Mesothelial cell of epicardium (in vitro differentiated cells): Measurements from ENCODE around the gene SLC39A12. TPM values are rescaled to one million over a fixed set of nuclear protein-coding genes. Genes with fewer than 3 reads are reported as not detected.

ENCODE experiments used
- DNase-seq, 2 experiments: peaks; one replicate each; pipeline ENCODE4 v3.0.0; 2021; ENCODE audit warnings: low spot score in 2 of 2; ENCODE audit not compliant: unreplicated experiment in 2 of 2
- H3K27ac Mint-ChIP-seq: 2 replicates; pipeline ENCODE4 v1.8.0; 2021; ENCODE audit warnings: mixed read lengths
- H3K27me3 Mint-ChIP-seq: 2 replicates; pipeline ENCODE4 v1.8.0; 2021; ENCODE audit warnings: low read depth, mixed read lengths
- H3K36me3 Mint-ChIP-seq: 2 replicates; pipeline ENCODE4 v1.8.0; 2021; ENCODE audit warnings: mixed read lengths
- H3K4me1 Mint-ChIP-seq: 2 replicates; pipeline ENCODE4 v1.8.0; 2021; ENCODE audit warnings: mixed read lengths
- H3K4me3 Mint-ChIP-seq: 2 replicates; pipeline ENCODE4 v1.8.0; 2021; ENCODE audit warnings: mild to moderate bottlenecking, moderate library complexity, mixed read lengths
- H3K9me3 Mint-ChIP-seq: 2 replicates; pipeline ENCODE4 v1.8.0; 2021; ENCODE audit warnings: mixed read lengths
- total RNA-seq: library from RNA; stranded (reverse); gene quantifications from 3 replicates; pipeline ENCODE4 v1.2.1, GENCODE V29; 2021
- TF ChIP-seq, protein P1 (sequence below): fragments of 200-600 bp; sonication (generic); IDR thresholded peaks from one replicate; pipeline ENCODE4 v1.5.0; 2021; ENCODE audit warnings: antibody characterized with exemption; ENCODE audit not compliant: unreplicated experiment

SLC39A12 gene
- total RNA-seq, result not detected in 3 replicates

DNA sequence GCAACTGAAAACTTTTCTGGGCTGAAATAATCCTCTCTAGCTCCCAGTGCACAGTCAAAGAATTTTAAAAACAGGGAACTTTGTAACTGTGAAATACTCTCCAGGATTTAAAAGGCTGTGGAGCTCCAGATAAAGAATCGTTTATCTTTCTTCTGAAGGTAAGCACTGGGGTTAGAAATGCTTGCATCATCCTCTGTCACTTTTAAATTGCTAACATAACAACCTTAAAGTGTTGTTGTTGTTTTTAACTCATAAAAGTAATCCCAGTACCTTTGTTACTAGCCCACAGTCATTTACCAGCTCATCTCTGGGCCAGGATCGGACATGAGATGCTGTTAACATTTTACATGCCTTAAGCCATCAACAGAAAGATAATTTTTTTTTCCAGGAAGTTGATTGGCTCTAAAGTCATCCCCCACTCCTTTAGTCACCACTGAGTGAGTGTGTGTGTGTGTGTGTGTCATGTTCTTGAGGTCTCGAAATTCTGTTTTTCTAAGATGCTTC, at the start of gene SLC39A12:
Gene SLC39A12, plus strand, starts transcription at position 51 of the 504 bp plus-strand sequence. CDS start 1,359 bp downstream, outside the sequence.
- H3K4me1 Mint-ChIP-seq, result peaks cover 3% of the 10 kb centered on the region
- TF ChIP-seq, protein P1, sequence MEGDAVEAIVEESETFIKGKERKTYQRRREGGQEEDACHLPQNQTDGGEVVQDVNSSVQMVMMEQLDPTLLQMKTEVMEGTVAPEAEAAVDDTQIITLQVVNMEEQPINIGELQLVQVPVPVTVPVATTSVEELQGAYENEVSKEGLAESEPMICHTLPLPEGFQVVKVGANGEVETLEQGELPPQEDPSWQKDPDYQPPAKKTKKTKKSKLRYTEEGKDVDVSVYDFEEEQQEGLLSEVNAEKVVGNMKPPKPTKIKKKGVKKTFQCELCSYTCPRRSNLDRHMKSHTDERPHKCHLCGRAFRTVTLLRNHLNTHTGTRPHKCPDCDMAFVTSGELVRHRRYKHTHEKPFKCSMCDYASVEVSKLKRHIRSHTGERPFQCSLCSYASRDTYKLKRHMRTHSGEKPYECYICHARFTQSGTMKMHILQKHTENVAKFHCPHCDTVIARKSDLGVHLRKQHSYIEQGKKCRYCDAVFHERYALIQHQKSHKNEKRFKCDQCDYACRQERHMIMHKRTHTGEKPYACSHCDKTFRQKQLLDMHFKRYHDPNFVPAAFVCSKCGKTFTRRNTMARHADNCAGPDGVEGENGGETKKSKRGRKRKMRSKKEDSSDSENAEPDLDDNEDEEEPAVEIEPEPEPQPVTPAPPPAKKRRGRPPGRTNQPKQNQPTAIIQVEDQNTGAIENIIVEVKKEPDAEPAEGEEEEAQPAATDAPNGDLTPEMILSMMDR, result no peak
- H3K27me3 Mint-ChIP-seq, result peaks cover 19% of the 10 kb centered on the region
- H3K9me3 Mint-ChIP-seq, result no peaks in the 10 kb centered on the region
- DNase-seq, result no peak
- H3K27ac Mint-ChIP-seq, result no peak within 1 kb of the TSS
- no peaks in the 10 kb centered on the region for H3K36me3 Mint-ChIP-seq
- no peak within 1 kb of the TSS for H3K4me3 Mint-ChIP-seq

DNA sequence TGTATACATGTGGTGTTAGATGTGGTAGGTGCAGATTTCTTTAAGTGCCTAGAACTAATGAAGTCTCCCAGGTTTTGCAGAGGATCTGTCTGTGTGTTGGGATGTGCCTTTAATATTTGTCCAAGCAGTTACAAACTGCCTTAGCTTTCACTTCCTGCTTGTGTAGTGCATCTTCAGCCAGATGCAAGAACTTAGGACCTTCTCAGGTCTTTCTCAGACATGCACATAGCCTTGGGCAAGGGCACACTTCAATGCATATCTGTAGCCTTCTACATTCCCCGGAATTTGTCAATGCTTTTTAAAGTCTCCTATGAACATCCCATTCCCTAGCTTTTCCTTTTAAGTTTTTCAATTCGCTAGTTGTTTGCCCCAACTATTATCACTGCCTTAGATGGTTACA, 47.2 kb upstream of the SLC39A12 start:
- H3K9me3 Mint-ChIP-seq, result peaks cover 12% of the 10 kb centered on the region
- H3K4me1 Mint-ChIP-seq, result no peaks in the 10 kb centered on the region
- H3K4me3 Mint-ChIP-seq, result no peak overlapping the region
- H3K27ac Mint-ChIP-seq, result no peak overlapping the region
- DNase-seq, result no peak
- H3K27me3 Mint-ChIP-seq, result peaks cover 23% of the 10 kb centered on the region
- H3K36me3 Mint-ChIP-seq, result no peaks in the 10 kb centered on the region
- TF ChIP-seq, protein P1, result no peak

DNA sequence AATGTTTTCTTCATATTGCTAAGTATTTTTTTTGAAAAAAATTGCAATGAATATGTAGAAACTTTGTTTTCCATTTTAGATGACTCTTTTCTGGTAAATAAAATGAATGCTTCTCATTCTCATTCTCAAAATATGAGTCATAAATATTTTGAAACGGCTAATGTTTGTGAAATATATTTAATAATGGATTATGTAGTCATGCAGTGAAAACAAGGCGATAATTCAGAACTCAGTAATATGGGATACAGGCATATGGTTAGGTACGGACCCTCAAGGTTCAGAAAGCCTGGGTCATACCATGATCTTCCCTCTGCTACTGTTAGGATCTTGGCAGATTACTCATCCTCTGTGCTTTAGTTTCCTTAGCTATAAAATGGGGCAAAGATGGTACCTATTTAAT, 46.2 kb upstream of the SLC39A12 start:
- H3K36me3 Mint-ChIP-seq, result no peaks in the 10 kb centered on the region
- peaks cover 25% of the 10 kb centered on the region for H3K27me3 Mint-ChIP-seq
- H3K4me1 Mint-ChIP-seq, result no peaks in the 10 kb centered on the region
- peaks cover 12% of the 10 kb centered on the region for H3K9me3 Mint-ChIP-seq
- no peak overlapping the region for H3K4me3 Mint-ChIP-seq
- H3K27ac Mint-ChIP-seq, result no peak overlapping the region
- TF ChIP-seq, protein P1, result no peak
- no peak for DNase-seq

DNA sequence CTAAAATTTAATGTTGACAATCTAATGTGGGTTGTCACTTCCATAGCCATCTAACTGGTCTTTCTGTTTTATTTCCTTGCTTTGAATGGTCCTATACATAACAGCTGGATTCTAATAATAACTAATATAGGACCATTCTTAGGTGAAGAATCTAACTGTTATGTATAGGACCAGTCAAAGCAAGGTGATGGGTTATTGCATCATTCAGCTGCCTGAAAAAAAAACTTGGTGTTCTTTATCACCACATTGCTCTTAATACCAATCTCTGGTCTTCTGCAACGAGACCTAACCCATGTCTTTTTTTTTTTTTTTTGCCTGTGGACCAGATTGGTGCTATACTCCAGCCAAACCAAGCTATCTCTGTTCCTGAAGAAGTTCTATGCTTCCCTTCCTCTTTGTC, 45.7 kb upstream of the SLC39A12 start:
- Mint-ChIP-seq H3K27ac (no peak overlapping the region), H3K9me3 (peaks cover 12% of the 10 kb centered on the region), H3K36me3 (no peaks in the 10 kb centered on the region), H3K4me1 (no peaks in the 10 kb centered on the region), H3K4me3 (no peak overlapping the region), H3K27me3 (peaks cover 25% of the 10 kb centered on the region)
- DNase-seq, result no peak
- TF ChIP-seq, protein P1, result no peak

DNA sequence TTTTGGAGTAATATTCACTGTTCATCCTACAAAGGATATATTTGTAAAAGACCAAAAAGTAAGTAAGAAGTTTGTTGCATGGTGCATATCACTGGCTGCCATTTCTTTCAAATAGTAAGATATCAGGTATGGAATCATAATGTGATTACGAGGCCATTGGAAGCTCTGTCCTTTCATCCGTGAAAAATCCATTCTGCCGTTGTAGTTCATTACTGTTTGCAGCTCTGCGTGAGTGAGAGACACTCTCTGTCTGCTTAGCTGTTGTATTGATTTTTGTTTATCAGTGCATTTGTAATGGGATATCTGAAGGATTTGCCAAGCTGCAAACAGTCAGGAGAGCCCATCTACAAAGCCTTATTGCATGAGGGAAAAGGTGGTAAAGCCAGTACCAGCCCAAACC, 44.1 kb upstream of the SLC39A12 start:
- DNase-seq, result no peak
- Mint-ChIP-seq H3K9me3 (peaks cover 10% of the 10 kb centered on the region), H3K27ac (no peak overlapping the region), H3K4me3 (no peak overlapping the region), H3K4me1 (no peaks in the 10 kb centered on the region), H3K27me3 (peaks cover 25% of the 10 kb centered on the region), H3K36me3 (no peaks in the 10 kb centered on the region)
- TF ChIP-seq, protein P1, result no peak

DNA sequence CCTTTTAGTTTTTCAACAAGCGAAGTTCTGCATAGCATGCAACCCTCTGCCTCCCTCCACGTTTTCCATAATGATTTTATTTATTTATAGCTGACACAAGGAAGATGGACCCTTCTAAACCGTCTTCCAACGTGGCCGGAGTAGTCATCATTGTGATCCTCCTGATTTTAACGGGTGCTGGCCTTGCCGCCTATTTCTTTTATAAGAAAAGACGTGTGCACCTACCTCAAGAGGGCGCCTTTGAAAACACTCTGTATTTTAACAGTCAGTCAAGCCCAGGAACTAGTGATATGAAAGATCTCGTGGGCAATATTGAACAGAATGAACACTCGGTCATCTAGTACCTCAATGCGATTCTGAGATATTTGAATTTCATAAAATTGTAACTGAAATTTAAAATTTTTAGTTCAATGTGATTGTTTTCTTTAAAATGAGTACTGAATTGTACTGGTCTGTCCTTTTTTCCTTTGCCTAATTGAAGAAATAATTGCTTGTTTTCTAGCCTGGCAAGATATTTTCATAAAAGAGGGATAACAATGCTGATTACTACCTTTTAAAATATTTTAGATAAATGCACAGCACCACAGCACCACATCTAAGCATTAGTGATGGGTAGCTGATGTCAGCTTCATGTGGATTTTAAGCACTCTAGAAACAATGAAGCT, 41.5 kb upstream of the SLC39A12 start:
- Mint-ChIP-seq H3K4me3 (no peak overlapping the region), H3K4me1 (no peaks in the 10 kb centered on the region), H3K36me3 (no peaks in the 10 kb centered on the region), H3K9me3 (no peaks in the 10 kb centered on the region), H3K27me3 (peaks cover 20% of the 10 kb centered on the region), H3K27ac (no peak overlapping the region)
- no peak for DNase-seq
- TF ChIP-seq, protein P1, result no peak
